HTERT RPE-1 (cell line): ENCODE data around the gene B4GALNT1.
"Not testable (repeated sequence)": the region's sequence is repeated elsewhere in the genome, so short reads cannot be mapped to it uniquely, and the experiment has no call there.

Source experiments
- in situ Hi-C: fragments of 300-500 bp; cut with MboI; formaldehyde crosslinking; loops from 4 replicates; pipeline ENCODE4 v1.14.3; 2020; ENCODE audit warnings: low sequenced_read_pairs

B4GALNT1 gene

DNA sequence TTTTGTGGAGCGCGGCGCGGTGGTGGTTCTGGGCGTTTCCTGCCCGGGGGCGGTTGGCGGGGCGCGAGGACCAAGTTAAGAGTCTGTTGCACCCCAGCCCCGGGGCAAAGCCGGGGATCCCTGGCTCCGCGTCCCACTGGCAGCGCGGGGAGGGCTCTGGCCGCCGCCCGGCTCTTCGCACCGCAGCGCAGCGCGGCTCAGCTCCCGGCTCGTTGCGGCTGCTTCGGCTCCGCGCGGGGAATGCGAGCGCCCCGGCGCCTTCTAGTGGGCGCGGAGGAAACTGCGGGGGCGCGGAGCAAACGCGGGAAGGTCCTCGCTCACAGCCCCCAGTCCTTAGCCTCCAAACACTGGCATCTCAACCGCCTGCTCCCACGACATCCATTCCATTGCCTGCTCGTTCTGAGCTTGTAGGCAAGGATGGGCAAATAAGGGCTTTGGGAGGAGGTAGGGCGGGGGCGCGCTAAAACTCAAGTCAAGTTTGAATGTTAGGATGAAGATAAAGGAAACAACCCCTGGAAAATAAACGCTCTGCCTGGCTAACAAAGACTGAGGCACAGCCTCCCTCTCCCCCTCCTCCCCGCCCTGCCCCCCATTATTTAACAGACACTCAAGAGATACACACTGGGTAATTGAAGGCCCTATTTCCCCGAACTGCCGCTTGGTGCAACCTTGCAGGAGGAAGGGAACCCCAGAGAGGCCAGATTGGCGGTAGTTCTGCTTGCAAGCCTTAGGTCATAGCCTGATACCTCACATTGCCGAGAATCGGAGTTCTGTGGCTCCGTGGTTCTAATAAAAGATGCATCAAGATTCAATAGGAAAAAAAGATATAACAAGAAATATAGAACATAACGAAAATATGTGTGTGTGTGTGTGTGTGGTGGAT, at the start of gene B4GALNT1:
Gene B4GALNT1, minus strand, starts transcription at position 244 of the 883 bp plus-strand sequence. CDS start 1,069 bp downstream, outside the sequence.
- in situ Hi-C loops: no loop called here

GRCh38 chr12:57679697-57680096, 46.7 kb upstream of the B4GALNT1 start:
- in situ Hi-C loops: no loop called here

DNA sequence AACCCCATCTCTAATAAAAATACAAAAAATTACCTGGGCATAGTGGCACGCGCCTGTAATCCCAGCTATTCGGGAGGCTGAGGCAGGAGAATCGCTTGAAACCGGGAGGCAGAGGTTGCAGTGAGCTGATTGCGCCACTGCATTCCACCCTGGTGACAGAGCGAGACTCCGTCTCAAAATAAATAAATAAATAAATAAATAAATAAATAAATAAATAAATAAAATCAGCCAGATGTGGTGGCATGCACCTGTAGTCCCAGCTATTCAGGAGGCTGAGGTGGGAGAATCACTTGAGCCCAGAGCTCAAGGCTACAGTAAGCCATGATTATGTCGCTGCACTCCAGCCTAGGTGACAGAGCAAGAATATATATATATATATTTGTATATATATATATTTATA, 44.9 kb upstream of the B4GALNT1 start:
- in situ Hi-C loops: not testable (repeated sequence)

- in situ Hi-C loops: no loop called here
Measured at GRCh38 chr12:57674691-57675090, 41.7 kb upstream of the B4GALNT1 start.

- in situ Hi-C loops: no loop called here
Measured at GRCh38 chr12:57672801-57673200, 39.8 kb upstream of the B4GALNT1 start.

DNA sequence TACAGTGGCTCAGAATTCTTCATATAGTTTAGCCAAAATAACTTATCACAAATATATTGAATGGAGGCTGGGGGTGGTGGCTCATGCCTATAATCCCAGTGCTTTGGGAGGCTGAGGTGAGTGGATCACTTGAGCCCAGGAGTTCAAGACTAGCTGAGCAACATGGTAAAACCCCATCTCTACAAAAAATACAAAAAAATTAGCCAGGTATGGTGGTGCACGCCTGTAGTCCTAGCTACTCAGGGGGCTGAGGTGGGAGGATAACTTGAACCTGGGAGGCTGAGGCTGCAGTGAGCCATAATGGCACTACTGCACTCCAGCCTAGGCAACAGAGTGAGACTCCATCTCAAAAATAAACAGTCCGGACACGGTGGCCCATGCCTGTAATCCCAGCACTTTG, 38.8 kb upstream of the B4GALNT1 start:
- in situ Hi-C loops: not testable (repeated sequence)

GRCh38 chr12:57669691-57670090, 36.7 kb upstream of the B4GALNT1 start:
- in situ Hi-C loops: not testable (repeated sequence)

DNA sequence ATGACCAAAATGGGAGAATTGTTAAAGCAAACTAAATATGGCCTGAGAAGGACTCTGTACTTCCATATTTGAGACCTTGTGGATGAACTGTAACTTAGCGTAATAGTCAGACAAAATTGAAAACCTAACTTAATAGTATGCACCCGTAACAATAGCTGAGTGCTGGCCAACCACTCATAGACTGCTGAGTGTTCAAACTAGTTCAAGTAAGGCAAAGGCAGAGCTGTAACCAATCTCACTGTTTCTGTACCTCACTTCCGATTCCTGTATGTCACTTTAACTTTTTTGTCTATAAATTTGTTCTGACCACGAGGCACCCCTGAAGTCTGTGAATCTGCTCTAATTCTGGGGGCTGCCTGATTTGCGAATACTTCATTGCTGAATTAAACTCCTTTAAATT, 33.9 kb upstream of the B4GALNT1 start:
- in situ Hi-C loops: no loop called here

- in situ Hi-C loops: not testable (repeated sequence)
Measured at GRCh38 chr12:57665066-57665820, 32.2 kb upstream of the B4GALNT1 start.

DNA sequence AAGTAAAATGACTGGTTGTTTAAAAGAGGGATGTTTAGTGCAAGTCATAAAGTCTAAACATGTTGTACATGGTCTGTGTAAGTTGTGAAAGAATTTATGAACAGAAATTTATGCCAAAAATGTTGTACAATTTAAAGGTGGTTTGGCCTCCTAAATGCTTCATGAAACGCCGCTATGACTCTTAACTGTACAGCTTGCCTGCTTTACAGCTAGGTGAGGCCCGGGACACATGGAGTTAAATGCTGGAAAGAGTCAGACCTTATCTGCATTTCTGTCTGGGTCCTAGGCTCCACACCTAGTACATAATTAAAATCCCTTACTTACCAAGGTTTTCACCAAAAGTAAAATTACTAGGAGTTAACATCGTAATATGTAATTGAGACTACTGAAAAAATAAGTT, 28.4 kb upstream of the B4GALNT1 start:
- in situ Hi-C loops: no loop called here

GRCh38 chr12:57658890-57659289, 25.9 kb upstream of the B4GALNT1 start:
- in situ Hi-C loops: no loop called here

DNA sequence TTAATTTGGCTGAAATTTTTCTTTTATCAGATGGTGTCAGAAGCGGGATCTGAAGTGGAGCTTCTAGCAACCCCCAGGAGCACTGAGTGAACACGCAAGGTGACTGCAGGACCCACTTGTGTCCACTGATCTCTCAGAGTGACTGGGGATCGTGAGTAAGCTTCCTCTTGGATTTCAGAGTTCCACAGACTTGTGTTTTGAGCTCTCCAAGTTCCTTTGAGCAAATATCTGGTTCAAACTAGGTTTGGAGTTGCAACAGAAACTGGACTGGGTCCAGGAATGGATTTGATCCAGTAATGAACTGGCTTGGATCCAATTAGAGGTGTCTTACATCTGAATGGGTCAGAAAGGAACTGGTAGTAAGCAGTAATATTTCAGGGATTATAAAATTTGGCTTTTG, 24.7 kb upstream of the B4GALNT1 start:
- in situ Hi-C loops: no loop called here

- in situ Hi-C loops: not testable (repeated sequence)
Measured at GRCh38 chr12:57656408-57656807, 23.4 kb upstream of the B4GALNT1 start.

DNA sequence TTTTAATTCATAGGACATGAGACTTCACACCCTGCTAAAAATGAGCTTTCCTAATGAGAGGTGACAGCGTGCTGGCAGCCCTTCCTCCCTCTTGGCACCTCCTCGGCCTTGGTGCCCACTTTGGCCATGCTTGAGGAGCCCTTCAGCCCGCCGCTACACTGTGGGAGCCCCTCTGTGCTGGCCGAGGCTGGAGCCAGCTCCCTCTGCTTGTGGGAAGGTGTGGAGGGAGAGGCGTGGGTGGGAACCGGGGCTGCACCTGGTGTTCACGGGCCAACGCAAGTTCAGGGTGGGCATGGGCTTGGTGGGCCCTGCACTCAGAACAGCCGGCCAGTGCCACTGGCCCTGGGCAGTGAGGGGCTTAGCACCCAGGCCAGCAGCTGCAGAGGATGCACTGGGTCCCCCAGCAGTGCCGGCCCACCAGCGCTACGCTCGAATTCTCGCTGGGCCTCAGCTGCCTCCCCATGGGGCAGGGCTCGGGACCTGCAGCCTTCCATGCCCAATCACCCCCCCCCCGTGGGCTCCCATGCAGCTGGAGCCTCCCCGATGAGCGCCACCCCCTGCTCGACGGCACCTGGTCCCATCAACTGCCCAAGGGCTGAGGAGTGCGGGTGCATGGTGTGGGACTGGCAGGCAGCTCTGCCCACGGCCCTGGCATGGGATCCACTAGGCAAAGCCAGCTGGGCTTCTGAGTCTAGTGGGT, 22.7 kb upstream of the B4GALNT1 start:
- in situ Hi-C loops: no loop called here

DNA sequence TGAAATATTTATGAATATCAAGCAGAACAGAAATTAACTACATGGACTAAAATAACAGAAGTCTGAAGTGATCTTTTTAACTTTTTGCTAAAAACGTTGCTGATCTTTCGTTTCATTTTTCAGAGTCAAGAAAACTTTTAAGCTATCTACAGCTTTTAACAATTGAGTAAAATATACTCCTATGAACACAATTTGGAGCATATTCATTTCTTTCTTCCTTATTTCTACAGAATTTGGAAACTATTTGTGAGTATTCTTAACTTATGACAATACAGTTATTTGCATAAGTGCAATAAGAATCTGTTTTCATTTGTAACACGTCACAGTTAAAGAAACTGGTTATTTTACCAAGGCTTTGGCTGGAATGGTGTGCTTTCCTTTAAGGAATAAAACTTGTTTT, 21.0 kb upstream of the B4GALNT1 start:
- in situ Hi-C loops: no loop called here

- in situ Hi-C loops: not testable (repeated sequence)
Measured at GRCh38 chr12:57646659-57647049, 13.7 kb upstream of the B4GALNT1 start.

DNA sequence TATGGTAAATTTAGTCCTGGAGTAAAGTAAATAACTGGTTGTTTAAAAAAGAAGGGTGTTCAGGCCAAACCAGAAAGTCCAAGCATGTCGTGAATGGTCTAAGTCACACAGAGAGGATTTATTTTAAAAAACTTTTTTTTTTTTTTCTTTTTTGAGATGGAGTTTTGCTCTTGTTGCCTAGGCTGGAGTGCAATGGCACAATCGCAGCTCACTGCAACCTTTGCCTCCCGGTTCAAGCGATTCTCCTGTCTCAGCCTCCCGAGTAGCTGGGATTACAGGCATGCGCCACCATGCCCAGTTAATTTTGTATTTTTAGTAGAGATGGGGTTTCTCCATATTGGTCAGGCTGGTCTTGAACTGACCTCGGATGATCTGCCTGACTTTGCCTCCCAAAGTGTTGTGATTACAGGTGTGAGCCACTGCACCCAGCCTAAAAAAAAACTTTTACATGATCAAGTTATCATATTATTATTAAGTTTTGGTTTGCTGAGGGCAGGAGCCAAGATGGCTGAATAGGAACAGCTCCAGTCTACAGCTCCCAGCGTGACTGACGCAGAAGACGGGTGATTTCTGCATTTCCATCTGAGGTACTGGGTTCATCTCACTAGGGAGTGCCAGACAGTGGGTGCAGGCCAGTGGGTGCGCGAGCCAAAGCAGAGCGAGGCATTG, 13.1 kb upstream of the B4GALNT1 start:
- in situ Hi-C loops: not testable (repeated sequence)

DNA sequence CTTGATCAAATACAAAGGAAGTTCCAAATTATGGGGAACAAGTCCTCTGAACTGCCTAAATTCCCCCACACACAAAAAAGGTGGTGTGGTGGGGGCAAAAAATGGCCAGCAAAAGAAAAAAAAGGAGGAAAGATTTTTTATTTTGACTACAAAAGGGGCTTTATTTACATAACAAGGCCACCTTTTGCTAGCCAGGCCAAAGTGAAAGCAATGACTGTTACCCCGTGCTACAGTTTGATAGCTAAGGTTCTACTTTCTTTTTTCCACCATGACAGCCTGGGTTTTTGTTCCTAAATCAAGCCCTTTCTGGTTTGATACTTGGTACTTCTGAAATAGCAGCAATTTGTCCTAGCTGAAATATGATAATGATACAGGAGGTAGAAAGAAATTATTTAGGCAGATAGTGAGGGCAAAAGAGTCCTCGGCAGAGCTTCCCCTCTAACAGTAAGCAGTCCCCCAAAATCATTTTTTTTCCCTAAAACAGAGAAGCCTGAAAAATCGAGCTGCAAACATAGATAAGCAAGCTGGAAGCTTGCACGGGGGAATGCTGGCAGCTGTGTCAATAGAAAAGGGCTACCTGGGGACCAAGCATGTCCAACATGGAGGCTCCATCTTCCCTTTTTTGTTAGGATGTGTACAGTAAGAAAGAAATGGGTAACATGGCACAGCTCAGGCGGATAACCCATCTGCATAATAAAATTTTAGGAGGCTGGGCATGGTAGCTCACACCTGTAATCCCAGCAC, 8.9 kb upstream of the B4GALNT1 start:
- in situ Hi-C loops: no loop called here

DNA sequence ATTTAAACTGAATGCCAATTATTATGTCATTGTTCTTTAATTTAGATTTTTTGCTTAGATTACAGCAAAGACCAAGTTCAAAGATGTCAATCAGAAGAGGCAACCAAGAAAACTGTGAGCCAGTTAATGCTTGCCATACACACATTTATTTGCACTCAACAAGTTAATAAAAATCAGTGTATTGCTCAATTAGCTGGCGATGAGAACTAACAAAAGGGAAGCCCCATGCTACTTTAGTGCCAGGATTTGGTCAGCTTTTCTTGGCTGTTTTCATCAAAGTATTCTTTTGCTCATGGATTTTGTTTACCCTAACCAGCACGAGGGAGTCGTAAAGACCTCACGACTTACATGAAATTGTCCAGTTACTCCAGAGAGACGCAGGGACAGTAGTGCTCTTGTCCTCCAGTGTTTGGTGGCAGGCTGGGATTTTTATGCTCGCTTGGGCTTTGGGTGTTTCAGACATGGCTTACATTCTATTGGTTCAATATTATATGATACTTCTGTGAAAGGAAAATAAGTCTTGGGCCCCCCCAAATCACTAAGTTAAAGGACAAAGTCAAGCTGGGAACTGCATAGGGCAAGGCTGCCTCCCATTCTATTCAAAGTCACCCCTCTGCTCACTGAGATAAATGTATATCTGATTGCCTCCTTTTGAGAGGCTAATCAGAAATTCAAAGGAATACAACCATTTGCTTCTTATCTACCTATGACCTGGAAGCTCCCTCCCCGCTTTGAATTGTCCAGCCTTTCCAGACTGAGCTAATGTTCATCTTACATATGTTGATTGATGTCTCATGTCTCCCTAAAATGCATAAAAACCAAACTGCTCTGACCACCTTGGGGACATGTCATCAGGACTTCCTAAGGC, 7.4 kb upstream of the B4GALNT1 start:
- in situ Hi-C loops: no loop called here
